Peyer's patch (tissue), 4 donors: Measurements from ENCODE around the gene NMRK1. TPM values are rescaled to one million over a fixed set of nuclear protein-coding genes. Genes with fewer than 3 reads are reported as not detected.

ENCODE experiments used
- DNase-seq, 3 donors: peaks; one replicate each; pipeline ENCODE4 v3.0.0-alpha.2; 2017 to 2019
- H3K27ac ChIP-seq, 4 donors: fragments of 200-600 bp; sonication (generic); one replicate each; pipeline ENCODE4 v1.5.1; 2016 to 2019
- H3K27me3 ChIP-seq, 2 donors: fragments of 200-600 bp; sonication (generic); one replicate each; pipeline ENCODE4 v1.5.1; 2019
- H3K36me3 ChIP-seq, 3 donors: fragments of 200-600 bp; sonication (generic); one replicate each; pipeline ENCODE4 v1.5.1; 2016 to 2019
- H3K4me1 ChIP-seq, 4 donors: fragments of 200-600 bp; sonication (generic); one replicate each; pipeline ENCODE4 v1.5.1; 2016 to 2019
- H3K4me3 ChIP-seq, 4 donors: fragments of 200-600 bp; sonication (generic); 1 replicate in 3 of 4; 2 replicates in 1 of 4; pipeline ENCODE4 v1.5.1; 2016 to 2019; ENCODE audit warnings: mild to moderate bottlenecking in 1 of 4
- H3K9me3 ChIP-seq, 4 donors: fragments of 200-600 bp; sonication (generic); one replicate each; pipeline ENCODE4 v1.5.1; 2016 to 2019; ENCODE audit warnings: mild to moderate bottlenecking in 1 of 4
- CTCF ChIP-seq, 6 experiments: fragments of 450-650 bp in 4 of 6; fragments of 200-600 bp in 2 of 6; sonication (generic) in 1 of 6; IDR thresholded peaks; one replicate each; pipeline ENCODE4 v1.5.1; 2017 to 2019; ENCODE audit warnings: antibody characterized with exemption in 6 of 6, mild to moderate bottlenecking in 3 of 6, moderate library complexity in 1 of 6
- POLR2A ChIP-seq, 2 donors: fragments of 450-650 bp; IDR thresholded peaks; one replicate each; pipeline ENCODE4 v1.5.1; 2017; ENCODE audit warnings: antibody characterized with exemption in 2 of 2, mild to moderate bottlenecking in 2 of 2, moderate library complexity in 2 of 2
- total RNA-seq, 4 donors: library from RNA; depleted of rRNA; stranded (reverse); fragments of >200 nt; gene quantifications; one replicate each; pipeline ENCODE4 v1.1.0, GENCODE V29; 2016

NMRK1 gene
- total RNA-seq, 4 donors from 2014 or later = 14.9 to 36.8 (median 26.5) TPM

- H3K4me1 ChIP-seq = peaks cover 0 to 29% (median 5%) of the 10 kb centered on the region in 4 donors
- H3K36me3 ChIP-seq = no peaks in the 10 kb centered on the region
- no peaks in the 10 kb centered on the region for H3K9me3 ChIP-seq
- TF ChIP-seq CTCF (IDR thresholded peaks at IDR 0.05) (no peak), POLR2A (IDR thresholded peaks at IDR 0.05) (no peak)
- H3K27ac ChIP-seq = peak overlapping the region in 1 of 4 donors; percentile 13
- no peak overlapping the region for H3K4me3 ChIP-seq
- DNase-seq = no peak
- no peaks in the 10 kb centered on the region for H3K27me3 ChIP-seq
Measured at GRCh38 chr9:75109210-75109839, 21.4 kb upstream of the NMRK1 start.

- Histone ChIP-seq H3K27me3 (no peaks in the 10 kb centered on the region), H3K27ac (peak overlapping the region in 1 of 4 donors; percentile 13), H3K4me3 (no peak overlapping the region), H3K36me3 (no peaks in the 10 kb centered on the region), H3K9me3 (no peaks in the 10 kb centered on the region), H3K4me1 (peaks cover 0 to 29% (median 5%) of the 10 kb centered on the region in 4 donors)
- TF ChIP-seq POLR2A (IDR thresholded peaks at IDR 0.05) = no peak
- no peak for TF ChIP-seq CTCF (IDR thresholded peaks at IDR 0.05)
- DNase-seq = peak in 1 of 3 donors; percentile 70
Measured at GRCh38 chr9:75108571-75108970, 20.6 kb upstream of the NMRK1 start.

- Histone ChIP-seq H3K4me1 (peaks cover 0 to 15% (median 5%) of the 10 kb centered on the region in 4 donors), H3K36me3 (no peaks in the 10 kb centered on the region), H3K9me3 (no peaks in the 10 kb centered on the region), H3K4me3 (no peak overlapping the region), H3K27ac (peak overlapping the region in 1 of 4 donors; percentile 1), H3K27me3 (no peaks in the 10 kb centered on the region)
- DNase-seq = no peak
- no peak for TF ChIP-seq CTCF (IDR thresholded peaks at IDR 0.05)
Measured at GRCh38 chr9:75106857-75107256, 18.9 kb upstream of the NMRK1 start.

GRCh38 chr9:75105841-75106240 lies 17.9 kb upstream of the NMRK1 start:
- DNase-seq = no peak
- no peaks in the 10 kb centered on the region for H3K36me3 ChIP-seq
- no peak overlapping the region for H3K27ac ChIP-seq
- H3K4me3 ChIP-seq = no peak overlapping the region
- H3K4me1 ChIP-seq = peaks cover 0 to 14% (median under 1%) of the 10 kb centered on the region in 4 donors
- H3K27me3 ChIP-seq = no peaks in the 10 kb centered on the region
- no peaks in the 10 kb centered on the region for H3K9me3 ChIP-seq
- TF ChIP-seq POLR2A (IDR thresholded peaks at IDR 0.05) = no peak
- TF ChIP-seq CTCF (IDR thresholded peaks at IDR 0.05) = no peak

- H3K27me3 ChIP-seq = no peaks in the 10 kb centered on the region
- peaks cover 0 to 13% (median 0%) of the 10 kb centered on the region in 4 donors for H3K4me1 ChIP-seq
- H3K4me3 ChIP-seq = no peak overlapping the region
- TF ChIP-seq POLR2A (IDR thresholded peaks at IDR 0.05) (no peak), CTCF (IDR thresholded peaks at IDR 0.05) (no peak)
- DNase-seq = no peak
- H3K36me3 ChIP-seq = no peaks in the 10 kb centered on the region
- peak overlapping the region in 1 of 4 donors; percentile 26 for H3K27ac ChIP-seq
- no peaks in the 10 kb centered on the region for H3K9me3 ChIP-seq
Measured at GRCh38 chr9:75105019-75105540, 17.1 kb upstream of the NMRK1 start.
